Keratinocyte (primary cell): ENCODE data around the gene CALML5. TPM values are rescaled to one million over a fixed set of nuclear protein-coding genes. Genes with fewer than 3 reads are reported as not detected.

Experiments used
- DNase-seq: peaks from one replicate; pipeline ENCODE4 v3.0.0-alpha.2; 2011; ENCODE audit warnings: low read depth, missing footprints, low spot score
- FAIRE-seq: peaks from 2 replicates; lab custom pipeline; 2011; peaks lifted over from hg19 to GRCh38; lab: Jason Lieb, UNC
- H2AFZ ChIP-seq: 2 replicates; pipeline ENCODE4 v1.6.0; 2012; ENCODE audit warnings: low read length, control low read depth, inconsistent platforms; ENCODE audit not compliant: control insufficient read depth
- H3K27ac ChIP-seq: 2 replicates; pipeline ENCODE4 v1.5.1; 2011; ENCODE audit warnings: low read length; ENCODE audit not compliant: control insufficient read depth, insufficient read depth
- H3K27me3 ChIP-seq: 3 replicates; pipeline ENCODE4 v1.6.0; 2011; ENCODE audit warnings: low read length; ENCODE audit not compliant: control insufficient read depth, insufficient read depth; ENCODE audit errors: extremely low read depth
- H3K36me3 ChIP-seq, 2 experiments: 2 replicates in 1 of 2; 3 replicates in 1 of 2; pipeline ENCODE4 v1.5.1; 2011; ENCODE audit warnings: low read length in 2 of 2, mild to moderate bottlenecking in 1 of 2; ENCODE audit not compliant: control insufficient read depth in 2 of 2, insufficient read depth in 2 of 2; ENCODE audit errors: extremely low read depth in 1 of 2
- H3K4me1 ChIP-seq: 3 replicates; pipeline ENCODE4 v1.5.1; 2011; ENCODE audit warnings: low read length; ENCODE audit not compliant: control insufficient read depth, insufficient read depth; ENCODE audit errors: extremely low read depth
- H3K4me2 ChIP-seq: 3 replicates; pipeline ENCODE4 v1.6.0; 2011; ENCODE audit warnings: low read depth, low read length; ENCODE audit not compliant: control insufficient read depth, insufficient read depth; ENCODE audit errors: extremely low read depth
- H3K4me3 ChIP-seq, 3 experiments: fragments of 200-600 bp in 1 of 3; sonication (generic) in 1 of 3; 2 replicates in 2 of 3; 3 replicates in 1 of 3; pipeline ENCODE4 v1.5.1; 2011 to 2016; ENCODE audit warnings: low read length in 3 of 3, mild to moderate bottlenecking in 3 of 3, control low read depth in 2 of 3, inconsistent platforms in 1 of 3, low read depth in 1 of 3, mixed read lengths in 1 of 3, mixed run types in 1 of 3, moderate library complexity in 1 of 3; ENCODE audit not compliant: control insufficient read depth in 2 of 3, insufficient read depth in 2 of 3; ENCODE audit errors: extremely low read depth in 1 of 3
- H3K79me2 ChIP-seq: 2 replicates; pipeline ENCODE4 v1.6.0; 2012; ENCODE audit warnings: low read length; ENCODE audit not compliant: control insufficient read depth, insufficient read depth
- H3K9ac ChIP-seq: 3 replicates; pipeline ENCODE4 v1.6.0; 2011; ENCODE audit warnings: low read length; ENCODE audit not compliant: control insufficient read depth, insufficient read depth; ENCODE audit errors: extremely low read depth
- H3K9me1 ChIP-seq: 3 replicates; pipeline ENCODE4 v1.6.0; 2011; ENCODE audit warnings: low read length; ENCODE audit not compliant: control insufficient read depth, insufficient read depth; ENCODE audit errors: extremely low read depth
- H3K9me3 ChIP-seq: 2 replicates; pipeline ENCODE4 v1.5.1; 2012; ENCODE audit warnings: low read depth, low read length; ENCODE audit not compliant: control insufficient read depth
- H4K20me1 ChIP-seq: 3 replicates; pipeline ENCODE4 v1.6.0; 2011; ENCODE audit warnings: low read length; ENCODE audit not compliant: control insufficient read depth, insufficient read depth; ENCODE audit errors: extremely low read depth
- EZH2 ChIP-seq: IDR thresholded peaks from one replicate; pipeline ENCODE4 v1.6.1; 2012; ENCODE audit warnings: inconsistent platforms, mild to moderate bottlenecking, low read length, moderate library complexity
- dilution Hi-C: fragments of 300-500 bp; cut with MboI; formaldehyde crosslinking; loops from one replicate; pipeline ENCODE4 v1.7.0; 2020; ENCODE audit warnings: low sequenced_read_pairs; ENCODE audit not compliant: extremely low pct_ligation_motif_present
- polyA plus RNA-seq, 5 experiments: library from polyadenylated mRNA; depleted of rRNA in 3 of 5; stranded (reverse) in 3 of 5; stranded (forward) in 1 of 5; unstranded in 1 of 5; fragments of >200 nt; gene quantifications; 1 replicate in 1 of 5; 2 replicates in 3 of 5; 3 replicates in 1 of 5; pipeline versions ENCODE4 v1.2.1 to v1.2.3, GENCODE V29; 2011 to 2012; ENCODE audit warnings: missing spikeins in 2 of 5, low read depth in 1 of 5, low replicate concordance in 1 of 5
- TF ChIP-seq, protein P1 (sequence below), 3 experiments: IDR thresholded peaks in 1 of 3; conservative IDR thresholded peaks in 1 of 3; optimal IDR thresholded peaks in 1 of 3; 2 replicates in 2 of 3; 3 replicates in 1 of 3; pipeline versions ENCODE3 to v1.5.1; 2011; ENCODE audit warnings: low read length in 3 of 3, mild to moderate bottlenecking in 3 of 3, moderate library complexity in 2 of 3, control low read depth in 1 of 3, inconsistent platforms in 1 of 3; ENCODE audit not compliant: insufficient read depth in 2 of 3; ENCODE audit errors: extremely low read depth in 1 of 3

CALML5 gene
- polyA plus RNA-seq, 1 donor (not counting 4 experiments of a cell fraction or from before 2014, with no cell fraction given): 5.7 TPM

DNA sequence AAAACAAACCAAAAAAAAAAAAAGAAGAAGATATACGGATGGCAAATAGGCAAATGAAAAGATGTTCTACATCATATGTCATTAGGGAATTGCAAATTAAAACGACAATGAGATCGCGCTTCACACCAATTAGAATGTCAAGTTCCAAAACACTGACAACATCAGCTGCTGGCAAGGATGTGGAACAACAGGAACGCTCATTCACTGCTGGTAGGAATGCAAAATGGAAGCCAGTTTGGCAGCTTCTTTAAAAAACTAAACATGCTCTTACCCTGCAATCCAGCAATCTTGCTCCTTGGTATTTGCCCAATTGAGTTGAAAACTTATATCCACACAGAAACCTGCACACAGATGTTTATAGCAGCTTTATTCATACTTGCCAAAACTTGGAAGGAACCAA, 34.8 kb downstream of the CALML5 start:
- Histone ChIP-seq H3K9me3 (peaks cover 8% of the 10 kb centered on the region), H3K79me2 (no peaks in the 10 kb centered on the region), H3K4me3 (no peak overlapping the region), H4K20me1 (no peaks in the 10 kb centered on the region), H3K4me1 (peaks cover 31% of the 10 kb centered on the region), H3K36me3 (peaks cover 2 to 7% of the 10 kb centered on the region in 2 experiments), H3K27me3 (no peaks in the 10 kb centered on the region), H3K27ac (no peak overlapping the region), H3K4me2 (no peak overlapping the region), H2AFZ (no peak overlapping the region), H3K9ac (no peak overlapping the region), H3K9me1 (no peaks in the 10 kb centered on the region)
- FAIRE-seq (peak; percentile 72), DNase-seq (no peak)
- TF ChIP-seq, protein P1, sequence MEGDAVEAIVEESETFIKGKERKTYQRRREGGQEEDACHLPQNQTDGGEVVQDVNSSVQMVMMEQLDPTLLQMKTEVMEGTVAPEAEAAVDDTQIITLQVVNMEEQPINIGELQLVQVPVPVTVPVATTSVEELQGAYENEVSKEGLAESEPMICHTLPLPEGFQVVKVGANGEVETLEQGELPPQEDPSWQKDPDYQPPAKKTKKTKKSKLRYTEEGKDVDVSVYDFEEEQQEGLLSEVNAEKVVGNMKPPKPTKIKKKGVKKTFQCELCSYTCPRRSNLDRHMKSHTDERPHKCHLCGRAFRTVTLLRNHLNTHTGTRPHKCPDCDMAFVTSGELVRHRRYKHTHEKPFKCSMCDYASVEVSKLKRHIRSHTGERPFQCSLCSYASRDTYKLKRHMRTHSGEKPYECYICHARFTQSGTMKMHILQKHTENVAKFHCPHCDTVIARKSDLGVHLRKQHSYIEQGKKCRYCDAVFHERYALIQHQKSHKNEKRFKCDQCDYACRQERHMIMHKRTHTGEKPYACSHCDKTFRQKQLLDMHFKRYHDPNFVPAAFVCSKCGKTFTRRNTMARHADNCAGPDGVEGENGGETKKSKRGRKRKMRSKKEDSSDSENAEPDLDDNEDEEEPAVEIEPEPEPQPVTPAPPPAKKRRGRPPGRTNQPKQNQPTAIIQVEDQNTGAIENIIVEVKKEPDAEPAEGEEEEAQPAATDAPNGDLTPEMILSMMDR (optimal IDR thresholded peaks at IDR 0.05 in 1 of 3, IDR thresholded peaks at IDR 0.05 in 1 of 3, conservative IDR thresholded peaks at IDR 0.05 in 1 of 3; ENCODE audit: extremely low read depth in 1 of 3, insufficient read depth in 2 of 3, low read length in 3 of 3): peak; percentile 3 to 21 (median 11)
- TF ChIP-seq EZH2: no peak
- dilution Hi-C loops: no loop called here

DNA sequence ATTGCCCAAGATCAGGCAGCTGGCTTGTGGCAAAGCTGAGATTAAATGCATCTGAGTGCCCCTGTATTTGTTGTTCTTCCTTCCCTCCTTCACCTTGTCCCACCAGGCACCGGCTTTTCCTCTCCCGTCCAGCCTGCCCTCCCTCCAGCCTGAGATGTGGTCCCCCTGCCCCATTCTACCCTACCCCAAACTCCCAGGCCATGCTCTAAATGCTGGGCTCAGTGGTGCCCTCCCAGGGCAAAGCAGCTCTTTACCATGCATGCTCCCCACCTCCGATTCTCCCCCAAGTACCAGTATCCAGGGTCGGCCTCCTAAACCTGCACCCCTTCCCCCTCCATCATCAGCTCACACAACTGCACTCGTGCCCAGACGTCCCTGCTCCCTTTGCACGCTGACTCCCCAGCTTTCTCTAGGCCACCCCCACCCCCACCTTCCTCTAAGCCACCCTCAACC, 36.5 kb downstream of the CALML5 start:
- FAIRE-seq: no peak
- H2AFZ ChIP-seq: no peak overlapping the region
- peaks cover 27% of the 10 kb centered on the region for H3K4me1 ChIP-seq
- no peak for TF ChIP-seq EZH2
- TF ChIP-seq, protein P1 (optimal IDR thresholded peaks at IDR 0.05 in 1 of 3, IDR thresholded peaks at IDR 0.05 in 1 of 3, conservative IDR thresholded peaks at IDR 0.05 in 1 of 3; ENCODE audit: extremely low read depth in 1 of 3, insufficient read depth in 2 of 3, low read length in 3 of 3): no peak
- no peaks in the 10 kb centered on the region for H4K20me1 ChIP-seq
- H3K27ac ChIP-seq: no peak overlapping the region
- no peak overlapping the region for H3K9ac ChIP-seq
- H3K27me3 ChIP-seq: no peaks in the 10 kb centered on the region
- no peak overlapping the region for H3K4me3 ChIP-seq
- no peaks in the 10 kb centered on the region for H3K9me1 ChIP-seq
- H3K9me3 ChIP-seq: no peaks in the 10 kb centered on the region
- peaks cover 3 to 9% of the 10 kb centered on the region in 2 experiments for H3K36me3 ChIP-seq
- DNase-seq: no peak
- dilution Hi-C loops: no loop called here
- no peaks in the 10 kb centered on the region for H3K79me2 ChIP-seq
- no peak overlapping the region for H3K4me2 ChIP-seq
